ENCODE measurements around the gene NUDC. TPM values are rescaled to one million over a fixed set of nuclear protein-coding genes. Genes with fewer than 3 reads are reported as not detected.

The NUDC gene
- total RNA-seq, 1 donor from 2014 or later: 101 TPM

GRCh38 chr1:26953374-26953773 is 31.8 kb downstream of the NUDC start:
- H3K4me3 Mint-ChIP-seq (ENCODE audit: low read depth): no peak overlapping the region

GRCh38 chr1:26956321-26956720 is 34.8 kb downstream of the NUDC start:
- no peak for TF ChIP-seq CTCF (IDR thresholded peaks at IDR 0.05; ENCODE audit: unreplicated experiment)
- Mint-ChIP-seq H3K27ac (no peak overlapping the region), H3K9me3 (ENCODE audit: low read depth) (peaks cover 5% of the 10 kb centered on the region), H3K4me3 (ENCODE audit: low read depth) (no peak overlapping the region), H3K36me3 (ENCODE audit: insufficient read depth) (peaks cover 10% of the 10 kb centered on the region), H3K4me1 (ENCODE audit: low read depth) (peaks cover 11% of the 10 kb centered on the region), H3K27me3 (no peaks in the 10 kb centered on the region)
- DNase-seq (ENCODE audit: low spot score, unreplicated experiment): no peak

More at GRCh38 chr1:26953374-26953773, 31.8 kb downstream of the NUDC start:
- H3K9me3 Mint-ChIP-seq (ENCODE audit: low read depth): peaks cover 5% of the 10 kb centered on the region
- H3K27me3 Mint-ChIP-seq: no peaks in the 10 kb centered on the region
- DNase-seq (ENCODE audit: low spot score, unreplicated experiment): no peak
- no peak for TF ChIP-seq CTCF (IDR thresholded peaks at IDR 0.05; ENCODE audit: unreplicated experiment)
- H3K27ac Mint-ChIP-seq: no peak overlapping the region
- peaks cover 20% of the 10 kb centered on the region for H3K36me3 Mint-ChIP-seq (ENCODE audit: insufficient read depth)
- peaks cover 3% of the 10 kb centered on the region for H3K4me1 Mint-ChIP-seq (ENCODE audit: low read depth)

- no peak overlapping the region for H3K27ac Mint-ChIP-seq
- H3K4me3 Mint-ChIP-seq (ENCODE audit: low read depth): no peak overlapping the region
- no peak for DNase-seq (ENCODE audit: low spot score, unreplicated experiment)
- H3K36me3 Mint-ChIP-seq (ENCODE audit: insufficient read depth): peaks cover 10% of the 10 kb centered on the region
- H3K27me3 Mint-ChIP-seq: no peaks in the 10 kb centered on the region
- H3K4me1 Mint-ChIP-seq (ENCODE audit: low read depth): peaks cover 11% of the 10 kb centered on the region
- peaks cover 5% of the 10 kb centered on the region for H3K9me3 Mint-ChIP-seq (ENCODE audit: low read depth)
- no peak for TF ChIP-seq CTCF (IDR thresholded peaks at IDR 0.05; ENCODE audit: unreplicated experiment)
These were observed 35.8 kb downstream of the NUDC start for GRCh38 chr1:26957306-26957705.

GRCh38 chr1:26959270-26959669 is 37.7 kb downstream of the NUDC start:
- H3K27ac Mint-ChIP-seq: no peak overlapping the region
- H3K9me3 Mint-ChIP-seq (ENCODE audit: low read depth): peaks cover 5% of the 10 kb centered on the region
- H3K27me3 Mint-ChIP-seq: no peaks in the 10 kb centered on the region
- no peak for DNase-seq (ENCODE audit: low spot score, unreplicated experiment)
- H3K36me3 Mint-ChIP-seq (ENCODE audit: insufficient read depth): peaks cover 6% of the 10 kb centered on the region
- peak overlapping the region; percentile 79 for H3K4me3 Mint-ChIP-seq (ENCODE audit: low read depth)
- no peak for TF ChIP-seq CTCF (IDR thresholded peaks at IDR 0.05; ENCODE audit: unreplicated experiment)
- peaks cover 11% of the 10 kb centered on the region for H3K4me1 Mint-ChIP-seq (ENCODE audit: low read depth)

GRCh38 chr1:26959722-26960624 is 38.4 kb downstream of the NUDC start, which contains the start of gene KDF1:
TSS of gene KDF1 (minus strand) at chr1:26960468. CDS start at chr1:26952380, 8,088 bp downstream.
- peaks cover 5% of the 10 kb centered on the region for H3K9me3 Mint-ChIP-seq (ENCODE audit: low read depth)
- peak within 1 kb of the TSS; percentile 86 for H3K4me3 Mint-ChIP-seq (ENCODE audit: low read depth)
- TF ChIP-seq CTCF (IDR thresholded peaks at IDR 0.05; ENCODE audit: unreplicated experiment): peak; percentile 59
- peak within 1 kb of the TSS; percentile 95 for H3K27ac Mint-ChIP-seq
- peak; percentile 87 for DNase-seq (ENCODE audit: low spot score, unreplicated experiment)
- no peaks in the 10 kb centered on the region for H3K27me3 Mint-ChIP-seq
- H3K36me3 Mint-ChIP-seq (ENCODE audit: insufficient read depth): peaks cover 6% of the 10 kb centered on the region
- H3K4me1 Mint-ChIP-seq (ENCODE audit: low read depth): peaks cover 11% of the 10 kb centered on the region
